Spleen (tissue), 11 donors: ENCODE measurements around the gene EIF4EBP2. TPM values are rescaled to one million over a fixed set of nuclear protein-coding genes. Genes with fewer than 3 reads are reported as not detected.

Experiments
- DNase-seq: peaks from one replicate; pipeline ENCODE4 v3.0.0-alpha.2; 2020
- H3K27ac ChIP-seq, 8 donors: fragments of 200-600 bp; sonication (generic) in 7 of 8; 1 replicate in 4 of 8; 2 replicates in 4 of 8; pipeline versions ENCODE4 v1.5.0 to v1.8.0; 2016 to 2021; ENCODE audit warnings: inconsistent platforms in 4 of 8, mild to moderate bottlenecking in 4 of 8, moderate library complexity in 1 of 8
- H3K27me3 ChIP-seq, 7 donors: fragments of 200-600 bp; sonication (generic) in 6 of 7; replicated peaks in 1 of 7; 1 replicate in 4 of 7; 2 replicates in 3 of 7; pipeline versions ENCODE4 v1.5.0 to v1.8.0; 2016 to 2021; ENCODE audit warnings: inconsistent platforms in 3 of 7, mild to moderate bottlenecking in 1 of 7
- H3K36me3 ChIP-seq, 6 donors: fragments of 200-600 bp; sonication (generic) in 5 of 6; 1 replicate in 4 of 6; 2 replicates in 2 of 6; pipeline versions ENCODE4 v1.5.0 to v1.8.0; 2016 to 2021; ENCODE audit warnings: inconsistent platforms in 2 of 6
- H3K4me1 ChIP-seq, 6 donors: fragments of 200-600 bp; sonication (generic) in 5 of 6; 1 replicate in 3 of 6; 2 replicates in 3 of 6; pipeline versions ENCODE4 v1.5.0 to v1.8.0; 2016 to 2021; ENCODE audit warnings: inconsistent platforms in 3 of 6
- H3K4me3 ChIP-seq, 8 donors: fragments of 200-600 bp; sonication (generic) in 7 of 8; 1 replicate in 4 of 8; 2 replicates in 4 of 8; pipeline versions ENCODE4 v1.5.0 to v1.8.0; 2016 to 2021; ENCODE audit warnings: inconsistent platforms in 4 of 8, mild to moderate bottlenecking in 4 of 8, moderate library complexity in 2 of 8
- H3K9me3 ChIP-seq, 8 donors: fragments of 200-600 bp; sonication (generic) in 7 of 8; 1 replicate in 4 of 8; 2 replicates in 4 of 8; pipeline versions ENCODE4 v1.5.0 to v1.8.0; 2016 to 2021; ENCODE audit warnings: inconsistent platforms in 4 of 8
- CTCF ChIP-seq, 11 experiments: fragments of 200-600 bp in 7 of 11; fragments of 450-650 bp in 4 of 11; sonication (generic) in 4 of 11; IDR thresholded peaks in 8 of 11; conservative IDR thresholded peaks in 3 of 11; 1 replicate in 7 of 11; 2 replicates in 4 of 11; pipeline versions ENCODE4 v1.4.0 to v1.8.0; 2016 to 2021; ENCODE audit warnings: antibody characterized with exemption in 11 of 11, inconsistent platforms in 4 of 11, mild to moderate bottlenecking in 1 of 11
- POLR2A ChIP-seq, 3 donors: fragments of 450-650 bp; IDR thresholded peaks; one replicate each; pipeline ENCODE4 v1.5.1; 2017; ENCODE audit warnings: antibody characterized with exemption in 3 of 3, mild to moderate bottlenecking in 1 of 3
- POLR2AphosphoS5 ChIP-seq, 3 donors: sonication (generic); formaldehyde crosslinking; IDR thresholded peaks; one replicate each; pipeline ENCODE4 v1.5.1; 2017; ENCODE audit warnings: antibody characterized with exemption in 3 of 3
- WGBS, 5 donors: extraction: QIAGEN DNeasy Blood & Tissue Kit in 3 of 5; methylation state at CpG; one replicate each; pipeline versions ENCODE4 v1.1.5 to v1.1.7; 2013 to 2018; 5-methylcytosine and 5-hydroxymethylcytosine counted together
- intact Hi-C: fragments of 100-400 bp; cut with DNase I; formaldehyde crosslinking; loops from one replicate; pipeline ENCODE4 v1.15.0; 2023; ENCODE audit warnings: low total_unique reads
- polyA plus RNA-seq, 3 donors: library from polyadenylated mRNA; stranded (reverse); fragments of 200-250 nt; gene quantifications; one replicate each; pipeline ENCODE4 v1.2.1, GENCODE V29; 2013
- total RNA-seq, 7 donors: library from RNA; depleted of rRNA in 3 of 7; stranded (reverse); fragments of >200 nt in 3 of 7; fragmentation: NEBNext Ultra II Directional in 4 of 7; extraction: Animal tissue kit (Norgen Biotek cat#: 25700) in 4 of 7; gene quantifications; one replicate each; pipeline versions ENCODE4 v1.1.0 to v1.2.1, GENCODE V29; 2016 to 2021
- donor health status: healthy with polysubstance abuse.
- donor health status: DM: no; HTN: no; CAD: no; lungs with moderate emphysema.
- donor health status: DM: no; HTN: no; CAD: no.
- donor health status: Bipolar disorder and iron deficiency.
- donor health status: healthy.
- donor health status: DM: no; HTN: no; CAD: no.
- donor health status: DM: yes; HTN: yes; CAD: no.

Gene EIF4EBP2
- total and polyA plus RNA-seq, 10 donors, result 12.5 to 82.5 (median 57.5) TPM

- H3K4me1 ChIP-seq, result peaks cover 7 to 26% (median 13%) of the 10 kb centered on the region in 6 donors
- H3K36me3 ChIP-seq, result no peaks in the 10 kb centered on the region
- H3K27ac ChIP-seq, result no peak overlapping the region
- TF ChIP-seq POLR2A (IDR thresholded peaks at IDR 0.05) (no peak), POLR2AphosphoS5 (IDR thresholded peaks at IDR 0.05) (no peak), CTCF (IDR thresholded peaks at IDR 0.05 in 8 of 11, conservative IDR thresholded peaks at IDR 0.05 in 3 of 11) (no peak)
- no peak for DNase-seq
- H3K4me3 ChIP-seq, result no peak overlapping the region
- no peaks in the 10 kb centered on the region for H3K27me3 ChIP-seq
- H3K9me3 ChIP-seq, result no peaks in the 10 kb centered on the region
- 89 to 95% (median 90%) methylated on average over 8 of the region's 8 CpGs for WGBS, 5 donors
- intact Hi-C loops, result loop anchor here (10.0 kb wide), 1 partner anchor 92 kb away; no protein-coding TSS in a partner anchor
These were observed 36.6 kb upstream of the EIF4EBP2 start for GRCh38 chr10:70367195-70367796.

GRCh38 chr10:70368774-70369482 is 35.0 kb upstream of the EIF4EBP2 start:
- DNase-seq, result peak; percentile 28
- TF ChIP-seq POLR2AphosphoS5 (IDR thresholded peaks at IDR 0.05) (no peak), POLR2A (IDR thresholded peaks at IDR 0.05) (no peak), CTCF (IDR thresholded peaks at IDR 0.05 in 8 of 11, conservative IDR thresholded peaks at IDR 0.05 in 3 of 11) (no peak)
- Histone ChIP-seq H3K27ac (no peak overlapping the region), H3K27me3 (no peaks in the 10 kb centered on the region), H3K4me3 (no peak overlapping the region), H3K9me3 (no peaks in the 10 kb centered on the region), H3K36me3 (no peaks in the 10 kb centered on the region), H3K4me1 (peaks cover 7 to 10% (median 9%) of the 10 kb centered on the region in 6 donors)
- intact Hi-C loops, result loop anchor here (10.0 kb wide), 1 partner anchor 94 kb away; no protein-coding TSS in a partner anchor
- WGBS, 5 donors, result 85 to 90% (median 89%) methylated on average over 10 of the region's 10 CpGs

GRCh38 chr10:70369498-70370018 is 34.4 kb upstream of the EIF4EBP2 start:
- WGBS, 5 donors, result 81 to 90% (median 87%) methylated on average over 8 of the region's 8 CpGs
- intact Hi-C loops, result loop anchor here (10.0 kb wide), 1 partner anchor 95 kb away; no protein-coding TSS in a partner anchor

More at GRCh38 chr10:70369498-70370018, 34.4 kb upstream of the EIF4EBP2 start:
- Histone ChIP-seq H3K36me3 (no peaks in the 10 kb centered on the region), H3K9me3 (no peaks in the 10 kb centered on the region), H3K4me1 (peaks cover 1 to 4% (median 3%) of the 10 kb centered on the region in 6 donors), H3K4me3 (no peak overlapping the region), H3K27me3 (no peaks in the 10 kb centered on the region), H3K27ac (no peak overlapping the region)
- no peak for DNase-seq
- TF ChIP-seq POLR2AphosphoS5 (IDR thresholded peaks at IDR 0.05) (no peak), CTCF (IDR thresholded peaks at IDR 0.05 in 8 of 11, conservative IDR thresholded peaks at IDR 0.05 in 3 of 11) (no peak), POLR2A (IDR thresholded peaks at IDR 0.05) (no peak)
